ENCODE results near the gene SDK1.

The SDK1 gene

GRCh38 chr7:3589752-3590151, 288.7 kb downstream of the SDK1 start:
- no peak for TF ChIP-seq CTCF (IDR thresholded peaks at IDR 0.05; ENCODE audit: low read depth, low read length)
- no peak overlapping the region for H3K4me3 ChIP-seq (ENCODE audit: low read depth, low read length)

GRCh38 chr7:3591219-3591618, 290.2 kb downstream of the SDK1 start:
- no peak for TF ChIP-seq CTCF (IDR thresholded peaks at IDR 0.05; ENCODE audit: low read depth, low read length)
- H3K4me3 ChIP-seq (ENCODE audit: low read depth, low read length): no peak overlapping the region

- H3K4me3 ChIP-seq (ENCODE audit: low read depth, low read length): no peak overlapping the region
- TF ChIP-seq CTCF (IDR thresholded peaks at IDR 0.05; ENCODE audit: low read depth, low read length): no peak
Observed at GRCh38 chr7:3591944-3592343, 290.9 kb downstream of the SDK1 start.

GRCh38 chr7:3592401-3593134, 291.5 kb downstream of the SDK1 start:
- H3K4me3 ChIP-seq (ENCODE audit: low read depth, low read length): no peak overlapping the region
- TF ChIP-seq CTCF (IDR thresholded peaks at IDR 0.05; ENCODE audit: low read depth, low read length): no peak

GRCh38 chr7:3594901-3595300, 293.8 kb downstream of the SDK1 start:
- H3K4me3 ChIP-seq (ENCODE audit: low read depth, low read length): no peak overlapping the region
- TF ChIP-seq CTCF (IDR thresholded peaks at IDR 0.05; ENCODE audit: low read depth, low read length): no peak

GRCh38 chr7:3598854-3599253, 297.8 kb downstream of the SDK1 start:
- no peak overlapping the region for H3K4me3 ChIP-seq (ENCODE audit: low read depth, low read length)
- TF ChIP-seq CTCF (IDR thresholded peaks at IDR 0.05; ENCODE audit: low read depth, low read length): no peak

GRCh38 chr7:3605222-3605621, 304.2 kb downstream of the SDK1 start:
- H3K4me3 ChIP-seq (ENCODE audit: low read depth, low read length): no peak overlapping the region
- TF ChIP-seq CTCF (IDR thresholded peaks at IDR 0.05; ENCODE audit: low read depth, low read length): no peak

All from WI38 (cell line).